DMS153 (cell line): ENCODE measurements around the gene ODAD2.

ENCODE experiments used
- DNase-seq: peaks from one replicate; lab custom pipeline; 2025; lab: John Stamatoyannopoulos, UW

Gene ODAD2

GRCh38 chr10:27838901-27839300, 160.0 kb downstream of the ODAD2 start:
- DNase-seq = no peak

GRCh38 chr10:27838361-27838760, 160.5 kb downstream of the ODAD2 start:
- DNase-seq = no peak

- DNase-seq = no peak
Observed at GRCh38 chr10:27834476-27834875, 164.4 kb downstream of the ODAD2 start.

- DNase-seq = no peak
Observed at GRCh38 chr10:27833792-27834191, 165.1 kb downstream of the ODAD2 start.

GRCh38 chr10:27832826-27833225, 166.1 kb downstream of the ODAD2 start:
- DNase-seq = no peak

GRCh38 chr10:27826369-27826768, 172.5 kb downstream of the ODAD2 start:
- no peak for DNase-seq

- DNase-seq = no peak
Observed at GRCh38 chr10:27822301-27822700, 176.6 kb downstream of the ODAD2 start.

- no peak for DNase-seq
Observed at GRCh38 chr10:27820637-27821036, 178.2 kb downstream of the ODAD2 start.

GRCh38 chr10:27819781-27820531, 178.9 kb downstream of the ODAD2 start:
- DNase-seq = no peak

- DNase-seq = no peak
Observed at GRCh38 chr10:27816320-27816719, 182.6 kb downstream of the ODAD2 start.

GRCh38 chr10:27815846-27816245, 183.0 kb downstream of the ODAD2 start:
- DNase-seq = no peak

- DNase-seq = no peak
Observed at GRCh38 chr10:27815261-27815660, 183.6 kb downstream of the ODAD2 start.

- no peak for DNase-seq
Observed at GRCh38 chr10:27805180-27805579, 193.7 kb downstream of the ODAD2 start.

- DNase-seq = no peak
Observed at GRCh38 chr10:27804136-27804535, 194.7 kb downstream of the ODAD2 start.

GRCh38 chr10:27801171-27801785, 197.6 kb downstream of the ODAD2 start:
- DNase-seq = no peak

- DNase-seq = no peak
Observed at GRCh38 chr10:27799046-27799445, 199.8 kb downstream of the ODAD2 start.

GRCh38 chr10:27794157-27794556, 204.7 kb downstream of the ODAD2 start:
- no peak for DNase-seq

GRCh38 chr10:27792216-27792615, 206.7 kb downstream of the ODAD2 start:
- no peak for DNase-seq

- no peak for DNase-seq
Observed at GRCh38 chr10:27784272-27784671, 214.6 kb downstream of the ODAD2 start.

GRCh38 chr10:27783660-27784059, 215.2 kb downstream of the ODAD2 start:
- DNase-seq = no peak

GRCh38 chr10:27779462-27780015, 219.3 kb downstream of the ODAD2 start:
- no peak for DNase-seq

- no peak for DNase-seq
Observed at GRCh38 chr10:27774831-27775230, 224.0 kb downstream of the ODAD2 start.

- no peak for DNase-seq
Observed at GRCh38 chr10:27771231-27771630, 227.6 kb downstream of the ODAD2 start.

- DNase-seq = no peak
Observed at GRCh38 chr10:27770181-27770580, 228.7 kb downstream of the ODAD2 start.
